Stomach smooth muscle (tissue), 2 donors: ENCODE measurements around the gene TPPP.

ENCODE experiments used
- H3K27ac ChIP-seq: one replicate; pipeline ENCODE4 v1.7.0; 2013; ENCODE audit warnings: mild to moderate bottlenecking, low read length, inconsistent platforms
- H3K27me3 ChIP-seq, 2 donors: one replicate each; pipeline ENCODE4 v1.7.0; 2013; ENCODE audit warnings: low read length in 2 of 2; ENCODE audit not compliant: insufficient read depth in 2 of 2, control insufficient read depth in 1 of 2
- H3K36me3 ChIP-seq, 2 donors: one replicate each; pipeline ENCODE4 v1.7.0; 2013; ENCODE audit warnings: low read length in 2 of 2; ENCODE audit not compliant: control insufficient read depth in 2 of 2, insufficient read depth in 2 of 2
- H3K4me1 ChIP-seq: one replicate; pipeline ENCODE4 v1.7.0; 2013; ENCODE audit warnings: low read length; ENCODE audit not compliant: control insufficient read depth, insufficient read depth
- H3K4me3 ChIP-seq, 2 donors: one replicate each; pipeline ENCODE4 v1.7.0; 2013; ENCODE audit warnings: low read length in 2 of 2
- H3K9ac ChIP-seq, 2 donors: one replicate each; pipeline ENCODE4 v1.7.0; 2013; ENCODE audit warnings: low read length in 2 of 2, mild to moderate bottlenecking in 1 of 2
- H3K9me3 ChIP-seq, 2 donors: one replicate each; pipeline ENCODE4 v1.7.0; 2013; ENCODE audit warnings: low read length in 2 of 2; ENCODE audit not compliant: control insufficient read depth in 2 of 2
- donor health status: healthy.
- donor health status: Pancreatic carcinoma.

TPPP gene

GRCh38 chr5:652023-652515 lies 41.1 kb downstream of the TPPP start:
- no peaks in the 10 kb centered on the region for H3K4me1 ChIP-seq
- H3K4me3 ChIP-seq, result no peak overlapping the region
- H3K9ac ChIP-seq, result no peak overlapping the region
- no peak overlapping the region for H3K27ac ChIP-seq
- peaks cover 0 to 3% of the 10 kb centered on the region in 2 donors for H3K36me3 ChIP-seq
- peaks cover 0 to 4% of the 10 kb centered on the region in 2 donors for H3K9me3 ChIP-seq
- no peaks in the 10 kb centered on the region for H3K27me3 ChIP-seq

GRCh38 chr5:651296-652022 lies 41.7 kb downstream of the TPPP start:
- Histone ChIP-seq H3K36me3 (peaks cover 0 to 3% of the 10 kb centered on the region in 2 donors), H3K9me3 (peaks cover 0 to 4% of the 10 kb centered on the region in 2 donors), H3K4me1 (no peaks in the 10 kb centered on the region), H3K4me3 (no peak overlapping the region), H3K27ac (no peak overlapping the region), H3K27me3 (no peaks in the 10 kb centered on the region), H3K9ac (no peak overlapping the region)

DNA sequence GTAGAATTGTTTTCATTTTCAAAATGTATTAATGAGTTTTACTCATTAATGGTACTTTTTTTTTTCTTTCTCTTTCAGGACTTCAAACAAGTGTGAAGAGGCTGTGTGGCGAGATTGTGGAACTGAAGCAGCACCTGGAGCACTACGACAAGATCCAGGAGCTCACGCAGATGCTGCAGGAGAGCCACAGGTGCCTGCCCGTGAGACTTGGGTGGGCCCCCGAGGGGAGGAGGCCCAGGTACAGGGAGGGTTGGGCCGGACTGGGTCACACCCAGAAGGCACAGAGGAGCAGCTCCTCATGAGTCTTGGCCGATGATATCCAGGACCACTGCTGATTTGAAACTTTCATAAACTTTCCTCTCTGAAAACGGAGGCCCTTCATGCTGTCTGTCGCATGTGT lies 45.4 kb downstream of the TPPP start:
- H3K27me3 ChIP-seq, result no peaks in the 10 kb centered on the region
- no peaks in the 10 kb centered on the region for H3K9me3 ChIP-seq
- no peak overlapping the region for H3K9ac ChIP-seq

GRCh38 chr5:647311-647710 lies 45.8 kb downstream of the TPPP start:
- Histone ChIP-seq H3K9ac (no peak overlapping the region), H3K27ac (no peak overlapping the region)

More for the DNA sequence above, 45.4 kb downstream of the TPPP start:
- no peaks in the 10 kb centered on the region for H3K4me1 ChIP-seq
- H3K36me3 ChIP-seq, result peaks cover 3 to 6% of the 10 kb centered on the region in 2 donors
- no peak overlapping the region for H3K4me3 ChIP-seq
- no peak overlapping the region for H3K27ac ChIP-seq

DNA sequence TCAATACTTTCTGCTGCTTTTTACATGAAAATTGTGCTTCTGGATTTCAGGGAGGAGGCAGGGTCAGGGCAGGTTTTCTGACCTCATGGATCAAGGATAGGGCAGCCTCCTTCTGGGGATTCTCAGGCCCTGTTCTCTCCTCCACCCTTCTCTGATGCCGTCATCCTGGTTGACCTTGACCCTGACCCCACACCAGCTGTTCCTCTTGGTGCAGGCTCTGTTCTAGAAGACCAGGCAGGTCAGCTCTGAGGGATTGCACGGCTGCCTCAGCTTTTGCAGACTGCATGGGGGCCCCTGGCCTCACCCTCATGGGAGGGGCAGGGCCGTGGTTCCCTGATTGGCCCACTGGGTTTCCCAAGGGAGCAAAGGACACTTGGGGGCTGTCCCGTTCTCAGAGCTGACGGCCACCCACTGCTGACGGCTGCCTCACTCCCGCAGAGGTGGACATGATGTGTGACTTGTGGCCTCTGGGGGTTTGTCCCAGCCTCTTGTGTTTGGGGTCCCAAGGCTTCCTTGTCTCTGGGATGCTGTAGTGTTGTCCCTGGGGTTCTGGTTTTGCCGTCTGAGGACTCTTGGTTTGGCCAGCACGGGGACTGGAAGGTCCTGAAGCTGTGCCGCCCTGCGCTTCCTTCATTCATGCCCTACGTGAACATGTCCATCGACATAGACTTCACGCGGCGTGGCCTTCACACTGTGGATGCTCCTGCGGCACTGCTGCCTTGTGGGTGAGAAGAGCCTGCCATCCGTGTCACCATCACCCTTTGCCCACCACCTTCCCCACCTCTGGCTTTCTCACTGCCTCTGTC lies 46.6 kb downstream of the TPPP start:
- no peaks in the 10 kb centered on the region for H3K4me1 ChIP-seq
- H3K9me3 ChIP-seq, result no peaks in the 10 kb centered on the region
- H3K27me3 ChIP-seq, result no peaks in the 10 kb centered on the region
- no peak overlapping the region for H3K4me3 ChIP-seq
- peaks cover 3 to 6% of the 10 kb centered on the region in 2 donors for H3K36me3 ChIP-seq
- no peak overlapping the region for H3K9ac ChIP-seq
- no peak overlapping the region for H3K27ac ChIP-seq

More at GRCh38 chr5:647311-647710, 45.8 kb downstream of the TPPP start:
- H3K9me3 ChIP-seq, result no peaks in the 10 kb centered on the region
- H3K4me3 ChIP-seq, result no peak overlapping the region
- no peaks in the 10 kb centered on the region for H3K4me1 ChIP-seq
- peaks cover 3 to 6% of the 10 kb centered on the region in 2 donors for H3K36me3 ChIP-seq
- no peaks in the 10 kb centered on the region for H3K27me3 ChIP-seq

DNA sequence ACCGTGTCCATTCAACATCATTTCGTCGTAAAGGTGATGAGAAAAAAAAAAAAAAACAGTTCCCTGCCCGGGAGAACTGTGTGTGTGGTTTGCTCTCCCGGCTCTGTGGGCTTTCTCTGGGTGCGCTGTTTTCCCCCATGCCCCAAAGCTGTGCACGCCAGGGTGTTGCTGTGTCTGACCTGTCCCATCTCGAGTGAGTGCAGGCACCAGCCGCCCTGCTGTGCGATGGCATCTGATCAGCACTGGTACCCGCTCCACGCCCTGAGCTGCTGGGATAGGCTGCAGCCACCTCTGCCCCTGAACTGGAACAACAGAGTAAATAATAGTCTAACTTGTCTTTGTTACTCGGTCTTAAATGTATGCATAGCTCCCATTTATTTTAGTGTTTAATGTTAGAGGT lies 47.7 kb downstream of the TPPP start:
- Histone ChIP-seq H3K4me3 (no peak overlapping the region), H3K27me3 (no peaks in the 10 kb centered on the region), H3K9me3 (no peaks in the 10 kb centered on the region), H3K4me1 (no peaks in the 10 kb centered on the region), H3K9ac (no peak overlapping the region), H3K27ac (no peak overlapping the region), H3K36me3 (peaks cover 7 to 11% of the 10 kb centered on the region in 2 donors)

- H3K27me3 ChIP-seq, result no peaks in the 10 kb centered on the region
- peaks cover 7 to 12% of the 10 kb centered on the region in 2 donors for H3K36me3 ChIP-seq
- no peak overlapping the region for H3K27ac ChIP-seq
- H3K9me3 ChIP-seq, result no peaks in the 10 kb centered on the region
- no peak overlapping the region for H3K9ac ChIP-seq
- no peaks in the 10 kb centered on the region for H3K4me1 ChIP-seq
- H3K4me3 ChIP-seq, result no peak overlapping the region
These were observed 48.2 kb downstream of the TPPP start for GRCh38 chr5:644971-645370.

DNA sequence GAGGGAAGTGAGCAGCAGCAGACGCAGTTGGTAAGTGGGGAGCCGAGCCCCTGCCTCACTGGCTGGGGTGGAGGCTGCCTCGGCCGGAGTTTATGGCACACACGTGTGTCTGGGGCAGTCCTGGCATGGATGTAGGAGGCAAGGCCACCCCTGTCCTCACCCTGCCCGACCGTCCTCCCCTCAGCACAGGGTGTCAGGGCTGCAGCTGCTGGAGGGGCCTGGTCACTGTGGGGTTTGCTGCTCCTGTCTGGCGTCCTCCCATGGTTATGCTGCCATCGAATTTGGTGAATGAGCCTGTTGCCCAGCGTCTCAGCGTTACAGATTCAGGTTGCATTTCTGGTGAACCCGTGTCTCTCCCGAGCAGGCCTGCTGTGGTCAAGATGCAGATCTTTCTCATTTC lies 48.6 kb downstream of the TPPP start:
- Histone ChIP-seq H3K27me3 (no peaks in the 10 kb centered on the region), H3K36me3 (peaks cover 7 to 12% of the 10 kb centered on the region in 2 donors), H3K4me1 (no peaks in the 10 kb centered on the region), H3K27ac (no peak overlapping the region), H3K4me3 (no peak overlapping the region), H3K9me3 (no peaks in the 10 kb centered on the region), H3K9ac (no peak overlapping the region)

DNA sequence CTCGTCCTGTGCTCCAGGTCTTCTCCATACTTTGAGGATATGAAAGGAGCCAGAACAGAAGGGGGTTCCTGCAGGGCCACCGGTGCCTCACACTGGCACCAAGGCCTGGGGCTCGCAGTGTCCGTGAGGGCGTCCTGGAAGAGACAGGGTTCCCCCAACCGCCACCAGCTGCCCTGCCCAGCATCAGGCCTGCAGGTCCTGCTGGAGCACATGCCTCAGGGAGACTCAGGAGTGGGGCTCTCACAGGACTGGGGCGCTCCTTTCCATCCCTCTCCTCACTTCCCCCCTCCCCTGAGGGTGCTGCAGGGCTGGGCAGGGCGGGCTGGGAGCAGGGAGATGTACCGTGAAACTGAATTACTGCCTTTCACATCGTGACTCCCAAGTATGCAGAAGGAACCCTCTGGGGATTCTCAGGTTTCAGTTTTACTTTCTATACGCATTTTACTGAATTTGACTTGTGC lies 49.3 kb downstream of the TPPP start:
- Histone ChIP-seq H3K9me3 (no peaks in the 10 kb centered on the region), H3K4me3 (no peak overlapping the region), H3K4me1 (no peaks in the 10 kb centered on the region), H3K9ac (no peak overlapping the region), H3K36me3 (peaks cover 7 to 12% of the 10 kb centered on the region in 2 donors), H3K27ac (no peak overlapping the region), H3K27me3 (no peaks in the 10 kb centered on the region)

- no peak overlapping the region for H3K27ac ChIP-seq
- no peaks in the 10 kb centered on the region for H3K4me1 ChIP-seq
- H3K27me3 ChIP-seq, result no peaks in the 10 kb centered on the region
- H3K9ac ChIP-seq, result no peak overlapping the region
- H3K9me3 ChIP-seq, result no peaks in the 10 kb centered on the region
- no peak overlapping the region for H3K4me3 ChIP-seq
- H3K36me3 ChIP-seq, result peaks cover 7 to 12% of the 10 kb centered on the region in 2 donors
These were observed 49.8 kb downstream of the TPPP start for GRCh38 chr5:643351-643801.
